GM19468 (cell line): ENCODE results near the gene SMKR1.
"Not testable (repeated sequence)": the region's sequence is repeated elsewhere in the genome, so short reads cannot be mapped to it uniquely, and the experiment has no call there.

ENCODE experiments used
- ATAC-seq: cut with Tn5 transposase; IDR thresholded peaks from one replicate; pipeline ENCODE4 v1.9.1; 2021; ENCODE audit warnings: mild to moderate bottlenecking, moderate library complexity, moderate number of reproducible peaks; ENCODE audit not compliant: unreplicated experiment; ENCODE audit errors: extremely low read depth

SMKR1 gene

DNA sequence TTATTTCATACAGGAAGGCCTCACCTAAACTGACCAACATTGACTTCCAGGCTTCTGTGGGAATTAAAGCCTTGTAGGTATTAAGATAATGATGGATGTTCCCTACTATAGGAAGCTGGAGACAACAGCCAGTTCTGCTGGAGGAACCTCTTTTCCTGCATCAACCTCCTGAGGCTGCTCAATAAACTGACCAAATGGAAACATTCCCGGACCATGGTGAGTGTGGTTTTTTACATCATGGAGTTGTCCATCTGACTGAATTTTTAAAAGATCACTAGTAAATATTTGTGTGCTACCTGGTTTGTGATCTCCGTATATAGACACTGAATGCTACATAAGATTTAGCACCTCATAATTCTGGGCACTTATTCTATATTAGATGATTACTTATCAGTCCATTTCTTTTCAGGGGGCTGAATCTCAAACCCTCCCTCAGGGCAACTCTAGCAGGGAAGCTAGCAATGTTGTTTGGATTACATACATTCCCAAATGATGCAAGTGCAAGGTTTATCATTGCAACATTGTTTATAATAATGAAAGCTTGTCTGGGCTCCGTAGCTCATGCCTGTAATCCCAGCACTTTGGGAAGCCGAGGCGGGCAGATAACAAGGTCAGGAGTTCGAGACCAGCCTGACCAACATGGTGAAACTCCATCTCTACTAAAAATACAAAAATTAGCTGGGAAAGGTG lies 21.5 kb upstream of the SMKR1 start:
- ATAC-seq, result no peak

- ATAC-seq, result not testable (repeated sequence)
These were observed 21.0 kb upstream of the SMKR1 start for GRCh38 chr7:129481376-129481775.

GRCh38 chr7:129482781-129483180 lies 19.6 kb upstream of the SMKR1 start:
- ATAC-seq, result no peak

DNA sequence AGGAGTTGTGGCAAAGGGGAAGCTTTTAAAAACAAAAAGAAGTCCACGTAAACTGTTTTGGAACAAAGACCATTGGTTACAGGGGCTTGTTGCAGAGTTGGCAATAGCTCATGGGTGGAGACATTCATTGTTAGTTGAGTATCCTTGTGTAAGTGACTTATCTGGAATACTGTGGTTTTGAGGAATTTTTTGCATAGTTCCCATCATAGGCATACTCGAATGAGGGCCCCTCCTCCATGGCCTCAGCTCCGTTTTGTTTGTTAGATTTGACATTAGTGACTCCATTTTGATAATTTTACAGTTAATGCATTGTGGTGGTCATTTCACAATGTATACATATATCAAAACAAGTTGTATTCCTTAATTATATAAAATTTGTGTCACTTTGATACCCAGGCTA lies 12.8 kb upstream of the SMKR1 start:
- no peak for ATAC-seq

GRCh38 chr7:129492391-129492790 lies 9.9 kb upstream of the SMKR1 start:
- no peak for ATAC-seq

DNA sequence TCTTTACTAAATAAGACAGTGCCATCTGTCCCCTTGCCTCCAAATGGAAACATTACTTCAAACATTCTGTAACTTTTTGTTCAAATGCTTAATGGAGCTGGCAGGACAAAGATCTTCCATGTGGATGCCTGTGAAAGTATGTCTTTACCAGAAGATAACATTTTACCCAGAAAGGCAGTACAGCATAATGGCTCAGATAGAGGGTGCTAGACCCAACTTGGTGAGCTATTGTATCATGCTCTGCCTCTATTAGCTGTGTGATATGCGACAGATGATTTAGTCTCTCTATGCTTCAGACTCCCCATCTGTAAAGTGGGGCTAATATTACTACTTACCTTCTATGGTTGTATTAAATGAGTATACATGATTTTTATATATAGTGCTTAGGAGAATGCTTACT lies 8.8 kb upstream of the SMKR1 start:
- no peak for ATAC-seq

DNA sequence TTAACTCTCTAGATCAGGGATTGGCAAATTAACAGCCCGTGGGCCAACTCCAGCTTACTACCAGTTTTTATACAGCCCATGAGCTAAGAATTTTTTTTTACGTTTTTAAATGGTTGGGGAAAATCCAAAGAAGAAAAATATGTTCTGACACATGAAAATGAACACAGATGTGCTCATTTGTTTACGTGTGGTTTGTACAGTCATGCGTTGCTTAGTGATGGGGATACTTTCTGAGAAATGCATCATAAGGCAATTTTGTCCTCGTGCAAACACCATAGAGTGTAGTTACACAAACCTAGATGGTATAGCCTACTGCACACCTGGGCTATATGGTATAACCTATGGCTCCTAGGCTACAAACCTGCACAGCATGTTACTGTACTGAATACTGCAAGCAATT lies 8.3 kb upstream of the SMKR1 start:
- ATAC-seq, result peak; percentile 41

DNA sequence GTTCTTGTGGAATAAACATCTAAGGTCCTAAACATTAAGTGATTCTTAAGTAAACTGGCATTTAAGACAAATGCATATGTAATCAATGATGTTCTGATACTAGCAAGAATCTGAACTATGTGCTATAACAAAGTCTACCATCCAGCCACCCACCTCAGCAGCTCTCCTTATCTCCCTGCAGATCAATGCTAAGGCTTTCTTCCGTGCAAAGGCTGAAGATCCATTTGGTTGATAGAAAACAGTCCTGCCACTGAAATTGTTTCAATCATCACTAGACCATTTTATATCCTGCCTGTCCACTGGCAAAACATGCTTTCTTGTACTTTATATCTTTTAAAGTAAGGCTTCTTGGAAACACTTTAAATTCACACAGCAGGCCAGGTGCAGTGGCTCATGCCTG lies 6.3 kb upstream of the SMKR1 start:
- no peak for ATAC-seq

DNA sequence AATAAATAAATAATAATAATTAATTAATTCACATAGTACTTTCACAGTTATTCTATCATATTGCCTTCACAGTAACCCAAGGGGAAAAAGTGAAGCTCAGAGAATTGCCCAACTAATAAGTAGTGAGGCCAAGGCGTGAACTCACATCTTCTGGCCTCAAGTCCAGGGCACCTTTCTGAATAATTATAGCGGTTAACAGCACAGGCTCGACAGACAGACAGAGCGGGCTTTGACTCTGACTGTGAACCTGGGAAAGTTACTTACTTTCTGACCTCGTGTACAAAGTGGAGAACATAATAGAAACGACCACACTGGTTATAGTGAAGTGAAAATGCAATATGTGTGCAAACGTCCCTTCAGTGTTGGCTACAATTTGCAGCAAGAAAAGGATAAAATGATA lies 5.7 kb upstream of the SMKR1 start:
- ATAC-seq, result no peak

GRCh38 chr7:129497156-129497555 lies 5.2 kb upstream of the SMKR1 start:
- no peak for ATAC-seq

- no peak for ATAC-seq
These were observed 4.3 kb upstream of the SMKR1 start for GRCh38 chr7:129498021-129498420.

- ATAC-seq, result no peak
These were observed 2.3 kb upstream of the SMKR1 start for GRCh38 chr7:129499999-129500398.

GRCh38 chr7:129502708-129503685 lies 666 bp downstream of the SMKR1 start:
- no peak for ATAC-seq

- ATAC-seq, result no peak
These were observed 1.4 kb downstream of the SMKR1 start for GRCh38 chr7:129503725-129504124.

- no peak for ATAC-seq
These were observed 9.9 kb downstream of the SMKR1 start for GRCh38 chr7:129512192-129512591.

- no peak for ATAC-seq
These were observed 11.2 kb downstream of the SMKR1 start for GRCh38 chr7:129513546-129513945.

- ATAC-seq, result no peak
These were observed 12.4 kb downstream of the SMKR1 start for GRCh38 chr7:129514683-129515082.

- no peak for ATAC-seq
These were observed 13.1 kb downstream of the SMKR1 start for GRCh38 chr7:129515381-129515780.

GRCh38 chr7:129517931-129518330 lies 15.6 kb downstream of the SMKR1 start:
- no peak for ATAC-seq

- ATAC-seq, result no peak
These were observed 17.1 kb downstream of the SMKR1 start for GRCh38 chr7:129519464-129519863.
